ENCODE data around the gene MRPS9. TPM values are rescaled to one million over a fixed set of nuclear protein-coding genes. Genes with fewer than 3 reads are reported as not detected.

MRPS9 gene
- total RNA-seq, 1 experiment from 2014 or later, result 68.6 TPM

GRCh38 chr2:105125428-105125827, 87.6 kb downstream of the MRPS9 start:
- no peak overlapping the region for H3K4me3 Mint-ChIP-seq (ENCODE audit: unreplicated experiment)
- H3K27me3 Mint-ChIP-seq (ENCODE audit: insufficient read depth, unreplicated experiment), result peaks cover 11% of the 10 kb centered on the region
- no peaks in the 10 kb centered on the region for H3K9me3 ChIP-seq
- H3K4me1 ChIP-seq, result no peaks in the 10 kb centered on the region
- H3K36me3 ChIP-seq (ENCODE audit: control insufficient read depth, insufficient read depth, low read length), result no peaks in the 10 kb centered on the region
- intact Hi-C loops (cut with micrococcal nuclease; ENCODE audit: unreplicated experiment), result no loop called here
- CTCF ChIA-PET, result no interaction called here
- no peak overlapping the region for H3K4me3 ChIP-seq (ENCODE audit: low read depth, low read length)
- no peak for DNase-seq
- no peaks in the 10 kb centered on the region for H3K9me3 Mint-ChIP-seq (ENCODE audit: unreplicated experiment)
- TF ChIP-seq, protein P1, sequence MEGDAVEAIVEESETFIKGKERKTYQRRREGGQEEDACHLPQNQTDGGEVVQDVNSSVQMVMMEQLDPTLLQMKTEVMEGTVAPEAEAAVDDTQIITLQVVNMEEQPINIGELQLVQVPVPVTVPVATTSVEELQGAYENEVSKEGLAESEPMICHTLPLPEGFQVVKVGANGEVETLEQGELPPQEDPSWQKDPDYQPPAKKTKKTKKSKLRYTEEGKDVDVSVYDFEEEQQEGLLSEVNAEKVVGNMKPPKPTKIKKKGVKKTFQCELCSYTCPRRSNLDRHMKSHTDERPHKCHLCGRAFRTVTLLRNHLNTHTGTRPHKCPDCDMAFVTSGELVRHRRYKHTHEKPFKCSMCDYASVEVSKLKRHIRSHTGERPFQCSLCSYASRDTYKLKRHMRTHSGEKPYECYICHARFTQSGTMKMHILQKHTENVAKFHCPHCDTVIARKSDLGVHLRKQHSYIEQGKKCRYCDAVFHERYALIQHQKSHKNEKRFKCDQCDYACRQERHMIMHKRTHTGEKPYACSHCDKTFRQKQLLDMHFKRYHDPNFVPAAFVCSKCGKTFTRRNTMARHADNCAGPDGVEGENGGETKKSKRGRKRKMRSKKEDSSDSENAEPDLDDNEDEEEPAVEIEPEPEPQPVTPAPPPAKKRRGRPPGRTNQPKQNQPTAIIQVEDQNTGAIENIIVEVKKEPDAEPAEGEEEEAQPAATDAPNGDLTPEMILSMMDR (IDR thresholded peaks at IDR 0.05; ENCODE audit: insufficient read depth in 1 of 2, low read depth in 1 of 2, low read length in 1 of 2, severe bottlenecking in 1 of 2, unreplicated experiment in 1 of 2), result peak in 1 of 2 experiments; percentile 13
- no peaks in the 10 kb centered on the region for H3K36me3 Mint-ChIP-seq (ENCODE audit: insufficient read depth, unreplicated experiment)
- H3K4me1 Mint-ChIP-seq (ENCODE audit: low read depth, unreplicated experiment), result no peaks in the 10 kb centered on the region
- no peaks in the 10 kb centered on the region; the same call in 1 of the 2 replicates for H3K27me3 ChIP-seq (replicated peaks; ENCODE audit: control insufficient read depth, insufficient read depth, low read length)
- POLR2A ChIA-PET, result no interaction called here
- BruUV-seq (replicated peaks), result no TSS peak
- H3K27ac Mint-ChIP-seq (ENCODE audit: unreplicated experiment), result no peak overlapping the region

DNA sequence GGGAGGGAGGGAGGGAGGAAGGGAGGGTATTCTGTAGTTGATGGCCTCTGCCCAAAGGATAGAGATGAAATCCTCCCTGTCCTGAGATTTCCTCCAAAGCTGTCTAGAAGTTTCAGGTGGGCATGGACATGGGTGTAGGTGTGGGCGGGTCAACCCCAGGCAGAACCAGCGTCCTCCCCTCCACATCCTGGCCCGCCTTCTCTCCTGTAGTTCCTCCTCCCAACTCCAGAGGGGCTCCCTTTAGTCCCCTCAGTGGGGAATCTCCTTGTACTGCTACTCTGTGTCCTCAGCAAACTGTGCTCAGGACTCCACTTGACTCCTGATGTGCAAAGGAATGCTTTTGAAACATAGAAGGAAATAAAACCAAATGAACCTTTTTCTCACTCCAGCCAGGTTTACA, 88.1 kb downstream of the MRPS9 start:
- intact Hi-C loops (cut with micrococcal nuclease; ENCODE audit: unreplicated experiment), result no loop called here
- Mint-ChIP-seq H3K36me3 (ENCODE audit: insufficient read depth, unreplicated experiment) (no peaks in the 10 kb centered on the region), H3K27me3 (ENCODE audit: insufficient read depth, unreplicated experiment) (peaks cover 11% of the 10 kb centered on the region), H3K4me1 (ENCODE audit: low read depth, unreplicated experiment) (no peaks in the 10 kb centered on the region), H3K9me3 (ENCODE audit: unreplicated experiment) (no peaks in the 10 kb centered on the region), H3K27ac (ENCODE audit: unreplicated experiment) (no peak overlapping the region), H3K4me3 (ENCODE audit: unreplicated experiment) (no peak overlapping the region)
- no peaks in the 10 kb centered on the region; the same call in 1 of the 2 replicates for H3K27me3 ChIP-seq (replicated peaks; ENCODE audit: control insufficient read depth, insufficient read depth, low read length)
- no TSS peak for BruUV-seq (replicated peaks)
- H3K4me3 ChIP-seq (ENCODE audit: low read depth, low read length), result no peak overlapping the region
- TF ChIP-seq, protein P1 (IDR thresholded peaks at IDR 0.05; ENCODE audit: insufficient read depth in 1 of 2, low read depth in 1 of 2, low read length in 1 of 2, severe bottlenecking in 1 of 2, unreplicated experiment in 1 of 2), result no peak
- ChIA-PET POLR2A (no interaction called here), CTCF (no interaction called here)
- no peaks in the 10 kb centered on the region for H3K9me3 ChIP-seq
- no peak for DNase-seq
- no peaks in the 10 kb centered on the region for H3K36me3 ChIP-seq (ENCODE audit: control insufficient read depth, insufficient read depth, low read length)
- no peaks in the 10 kb centered on the region for H3K4me1 ChIP-seq

DNA sequence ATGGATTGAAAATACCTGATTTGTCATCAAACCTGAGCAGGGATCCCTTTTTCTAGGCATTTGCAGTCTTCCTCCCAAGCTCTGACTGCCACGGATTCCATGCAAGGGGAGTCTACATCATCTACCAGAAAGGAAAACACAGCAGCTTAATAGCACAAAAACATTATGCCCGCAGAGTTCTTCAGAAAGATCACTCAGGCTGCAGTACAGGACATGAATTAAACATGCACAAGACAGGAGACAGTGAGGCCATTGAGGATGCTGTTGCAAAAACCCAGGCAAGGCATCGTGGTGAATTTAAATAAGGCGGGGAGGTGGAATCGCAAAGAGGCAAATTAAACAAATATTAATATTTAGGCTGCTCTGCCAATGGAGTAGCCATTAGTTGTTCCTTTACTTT, 88.5 kb downstream of the MRPS9 start:
- no peak for DNase-seq
- Histone ChIP-seq H3K27me3 (replicated peaks; ENCODE audit: control insufficient read depth, insufficient read depth, low read length) (no peaks in the 10 kb centered on the region; the same call in 1 of the 2 replicates), H3K9me3 (no peaks in the 10 kb centered on the region), H3K4me1 (no peaks in the 10 kb centered on the region), H3K36me3 (ENCODE audit: control insufficient read depth, insufficient read depth, low read length) (no peaks in the 10 kb centered on the region), H3K4me3 (ENCODE audit: low read depth, low read length) (no peak overlapping the region)
- CTCF ChIA-PET, result no interaction called here
- POLR2A ChIA-PET, result no interaction called here
- TF ChIP-seq, protein P1 (IDR thresholded peaks at IDR 0.05; ENCODE audit: insufficient read depth in 1 of 2, low read depth in 1 of 2, low read length in 1 of 2, severe bottlenecking in 1 of 2, unreplicated experiment in 1 of 2), result no peak
- H3K9me3 Mint-ChIP-seq (ENCODE audit: unreplicated experiment), result no peaks in the 10 kb centered on the region
- H3K27ac Mint-ChIP-seq (ENCODE audit: unreplicated experiment), result no peak overlapping the region
- peaks cover 11% of the 10 kb centered on the region for H3K27me3 Mint-ChIP-seq (ENCODE audit: insufficient read depth, unreplicated experiment)
- intact Hi-C loops (cut with micrococcal nuclease; ENCODE audit: unreplicated experiment), result no loop called here
- no peaks in the 10 kb centered on the region for H3K4me1 Mint-ChIP-seq (ENCODE audit: low read depth, unreplicated experiment)
- H3K4me3 Mint-ChIP-seq (ENCODE audit: unreplicated experiment), result no peak overlapping the region
- no TSS peak for BruUV-seq (replicated peaks)
- no peaks in the 10 kb centered on the region for H3K36me3 Mint-ChIP-seq (ENCODE audit: insufficient read depth, unreplicated experiment)
